GDM1 (cell line): ENCODE data around the gene NR3C2.

Experiments
- DNase-seq: peaks from one replicate; lab custom pipeline; 2025; lab: John Stamatoyannopoulos, UW

The NR3C2 gene

DNA sequence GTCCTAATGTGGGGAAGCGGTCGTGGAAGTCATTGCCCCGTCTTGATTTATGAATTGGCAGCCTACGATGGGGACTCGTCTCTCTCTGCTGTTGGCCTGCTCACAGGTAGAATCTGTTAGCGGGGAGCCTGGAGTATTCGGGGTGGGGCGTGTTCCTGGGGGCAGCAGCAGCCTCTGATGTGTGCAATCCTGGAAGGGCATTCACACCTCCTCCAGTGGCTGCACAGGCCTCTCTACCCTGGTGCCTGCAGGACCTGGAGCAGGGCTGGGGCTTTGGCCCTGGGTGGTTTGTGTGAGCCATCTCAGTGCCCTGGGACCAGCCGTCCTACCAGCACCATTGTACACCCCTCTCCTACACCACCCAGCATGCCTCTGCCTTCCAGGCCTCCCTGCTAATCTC lies 369.4 kb downstream of the NR3C2 start:
- DNase-seq, result no peak

DNA sequence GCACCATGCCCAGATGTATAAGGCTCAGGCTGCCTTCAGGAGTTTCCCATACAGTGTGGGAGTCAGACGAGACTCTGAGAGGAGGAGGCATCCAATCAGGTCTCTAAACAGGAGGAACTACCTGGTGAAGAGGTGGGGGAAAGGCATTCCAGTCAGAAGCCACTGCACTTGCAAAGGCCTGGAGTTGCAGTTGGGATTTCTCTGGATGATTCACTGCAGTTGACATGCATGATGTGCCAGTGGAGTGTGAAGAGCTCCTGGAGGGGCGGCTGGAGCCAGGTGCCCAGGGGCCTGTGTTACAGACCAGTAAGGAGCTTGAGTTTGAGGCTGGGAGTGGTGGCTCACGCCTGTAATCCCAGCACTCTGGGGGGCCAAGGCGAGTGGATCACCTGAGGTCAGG lies 371.2 kb downstream of the NR3C2 start:
- no peak for DNase-seq

- DNase-seq, result no peak
Measured at GRCh38 chr4:148069895-148070178, 372.4 kb downstream of the NR3C2 start.

DNA sequence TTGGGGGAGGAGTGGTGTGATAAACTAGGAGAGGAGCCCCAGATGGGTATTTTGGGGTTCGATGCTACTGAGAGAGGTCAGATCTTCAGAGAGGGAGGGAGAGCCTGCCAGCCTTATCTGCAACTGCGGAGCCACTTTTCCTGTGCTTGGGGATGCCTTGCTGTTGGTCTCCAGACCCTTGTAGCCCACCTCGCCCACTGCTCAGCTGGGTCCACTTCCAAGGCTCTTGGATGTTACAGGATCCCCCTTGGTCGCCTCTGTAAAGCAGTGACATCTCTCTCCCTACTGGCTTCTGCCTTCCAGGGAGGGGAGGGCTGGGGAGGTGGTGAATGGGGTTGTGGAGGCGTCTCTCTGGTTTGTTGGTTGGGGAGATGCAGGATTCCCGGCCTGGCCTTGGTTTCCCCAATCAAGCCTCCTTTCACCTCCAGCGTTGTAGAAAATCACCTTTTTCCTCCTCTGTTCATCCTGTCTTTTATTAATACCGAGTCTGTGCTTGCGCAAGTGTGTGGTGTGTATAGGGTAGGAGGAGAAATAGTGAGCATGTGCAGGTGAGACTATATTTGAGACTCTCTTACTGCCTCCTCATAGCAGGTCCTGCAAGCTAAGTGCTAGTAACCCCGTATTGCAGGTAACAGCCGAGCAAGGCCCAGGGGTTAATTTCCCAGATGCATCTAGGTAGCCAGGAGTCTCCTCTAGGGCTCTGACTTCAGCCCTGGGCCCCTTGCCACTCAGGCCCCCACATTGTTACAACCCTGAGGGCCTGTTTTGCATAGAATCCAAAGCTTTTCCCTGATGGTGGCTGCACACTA lies 372.9 kb downstream of the NR3C2 start:
- DNase-seq, result no peak

GRCh38 chr4:148068065-148068911 lies 373.9 kb downstream of the NR3C2 start:
- no peak for DNase-seq

DNA sequence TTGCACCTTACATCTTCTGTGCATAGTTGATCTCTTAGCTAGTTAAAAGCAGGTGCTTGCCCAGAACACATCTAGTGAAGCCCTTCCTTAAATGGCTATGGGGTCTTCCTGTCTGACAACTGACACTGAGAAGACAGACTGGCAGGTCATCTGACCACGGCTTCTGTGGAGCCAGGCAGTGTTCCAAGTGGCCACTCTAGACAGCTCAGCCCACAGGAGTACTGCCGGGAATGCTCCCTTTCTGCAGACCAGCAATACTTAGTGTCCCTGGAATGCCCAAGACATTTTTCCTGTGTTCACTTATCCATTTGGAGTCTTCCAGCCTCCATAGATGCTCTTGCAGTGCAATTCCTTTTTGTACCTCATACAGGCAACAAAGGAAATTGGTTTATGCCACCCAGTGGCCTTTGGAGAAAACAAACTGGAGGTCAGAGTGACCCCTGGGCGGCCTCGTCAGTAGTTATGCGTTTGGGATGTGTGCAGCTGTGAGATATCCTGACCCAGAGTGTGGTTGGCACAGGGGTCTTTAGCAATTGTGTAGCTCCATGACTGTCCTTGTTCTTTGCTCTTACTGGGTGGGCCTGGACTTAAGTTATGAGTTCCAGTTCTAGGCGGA lies 374.8 kb downstream of the NR3C2 start:
- no peak for DNase-seq

GRCh38 chr4:148065075-148065474 lies 377.1 kb downstream of the NR3C2 start:
- DNase-seq, result no peak

GRCh38 chr4:148064451-148064850 lies 377.8 kb downstream of the NR3C2 start:
- DNase-seq, result no peak

DNA sequence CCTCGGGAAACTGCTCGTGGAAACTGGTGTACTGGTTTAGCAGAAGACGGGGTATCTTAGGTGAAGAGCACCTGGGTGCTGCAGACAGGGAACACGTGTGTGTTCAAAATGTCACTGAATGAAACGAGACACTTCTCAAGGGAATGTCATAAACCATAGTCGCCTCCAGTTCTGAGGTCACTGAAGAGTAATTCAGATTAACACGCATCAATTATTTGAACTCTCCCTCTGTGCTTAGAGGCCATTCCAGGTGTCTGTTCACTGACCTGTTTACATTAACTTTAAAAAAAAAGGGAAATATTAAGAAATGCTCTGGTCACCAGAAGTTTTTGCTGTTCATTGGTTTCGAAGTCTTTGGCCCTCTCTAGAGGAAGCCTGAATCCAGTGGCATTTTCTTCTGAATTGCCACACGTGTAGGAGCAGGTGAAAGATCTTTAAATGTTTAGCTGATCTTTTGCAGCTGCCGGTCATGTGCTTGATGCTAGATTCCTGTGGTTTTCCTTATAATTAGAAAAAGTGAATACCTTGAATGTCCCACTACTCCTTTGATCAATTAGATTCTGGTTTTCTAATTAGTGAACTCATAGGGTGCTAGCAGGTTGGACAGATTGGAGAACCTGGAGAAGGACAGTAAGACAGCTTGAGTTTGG lies 379.8 kb downstream of the NR3C2 start:
- DNase-seq, result no peak

- no peak for DNase-seq
Measured at GRCh38 chr4:148061795-148062194, 380.4 kb downstream of the NR3C2 start.

DNA sequence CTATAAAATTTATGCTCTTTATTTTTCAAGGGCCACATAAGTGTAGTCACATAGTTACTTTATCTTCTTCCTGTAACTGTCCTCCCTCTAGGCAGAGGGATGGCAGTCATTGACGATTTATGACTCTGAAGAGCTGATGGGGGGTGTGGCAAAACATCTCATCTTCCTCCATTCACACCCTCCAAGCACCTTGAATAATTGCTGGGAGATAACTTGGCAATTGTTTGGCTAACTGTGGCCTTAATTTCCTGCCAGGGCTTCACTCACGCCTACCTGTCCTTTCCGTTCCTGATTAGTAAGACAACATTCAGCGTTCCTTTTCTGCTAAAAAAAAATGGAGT lies 381.1 kb downstream of the NR3C2 start:
- DNase-seq, result no peak

DNA sequence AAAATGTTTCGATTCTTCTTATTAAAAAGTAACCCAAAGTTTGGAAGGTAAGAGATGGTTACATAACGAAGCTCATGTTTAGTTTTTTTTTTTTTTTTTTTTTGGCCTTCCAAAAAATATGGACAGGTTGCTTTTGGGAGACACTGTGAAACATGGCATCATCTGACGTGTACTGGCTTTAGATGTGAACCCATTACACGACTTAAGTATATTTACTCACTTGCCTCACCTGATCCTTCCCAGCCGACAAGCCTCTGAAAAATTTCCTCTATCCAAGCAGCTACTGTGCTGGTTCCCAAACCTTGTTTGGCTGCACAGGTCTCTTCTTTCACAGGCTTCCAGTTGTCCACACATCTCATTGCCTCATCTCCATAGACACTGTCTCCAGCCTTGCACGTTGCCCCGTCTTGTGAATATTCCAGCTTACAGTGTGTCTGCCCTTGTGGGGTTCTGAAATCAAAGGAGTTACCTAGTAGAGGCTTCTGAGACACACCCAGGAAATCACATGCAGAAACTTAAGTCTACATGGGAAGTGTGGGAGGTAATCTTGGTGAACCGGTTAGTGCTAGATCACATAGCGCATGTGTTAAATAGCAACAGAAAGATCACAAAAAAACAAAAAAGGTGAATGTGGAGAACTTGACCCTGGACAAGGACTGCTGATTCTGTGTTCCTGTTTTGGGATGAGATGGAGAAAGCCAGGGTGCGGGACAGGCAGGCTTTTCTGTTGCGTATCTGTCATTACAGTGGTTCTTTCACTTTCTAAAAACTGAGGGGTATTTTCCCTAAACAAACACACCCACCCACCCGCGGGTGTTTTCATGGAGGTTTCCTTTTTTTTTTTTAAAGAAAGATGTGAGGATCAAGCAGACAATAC lies 381.7 kb downstream of the NR3C2 start:
- DNase-seq, result no peak

- DNase-seq, result no peak
Measured at GRCh38 chr4:148059617-148060180, 382.5 kb downstream of the NR3C2 start.

DNA sequence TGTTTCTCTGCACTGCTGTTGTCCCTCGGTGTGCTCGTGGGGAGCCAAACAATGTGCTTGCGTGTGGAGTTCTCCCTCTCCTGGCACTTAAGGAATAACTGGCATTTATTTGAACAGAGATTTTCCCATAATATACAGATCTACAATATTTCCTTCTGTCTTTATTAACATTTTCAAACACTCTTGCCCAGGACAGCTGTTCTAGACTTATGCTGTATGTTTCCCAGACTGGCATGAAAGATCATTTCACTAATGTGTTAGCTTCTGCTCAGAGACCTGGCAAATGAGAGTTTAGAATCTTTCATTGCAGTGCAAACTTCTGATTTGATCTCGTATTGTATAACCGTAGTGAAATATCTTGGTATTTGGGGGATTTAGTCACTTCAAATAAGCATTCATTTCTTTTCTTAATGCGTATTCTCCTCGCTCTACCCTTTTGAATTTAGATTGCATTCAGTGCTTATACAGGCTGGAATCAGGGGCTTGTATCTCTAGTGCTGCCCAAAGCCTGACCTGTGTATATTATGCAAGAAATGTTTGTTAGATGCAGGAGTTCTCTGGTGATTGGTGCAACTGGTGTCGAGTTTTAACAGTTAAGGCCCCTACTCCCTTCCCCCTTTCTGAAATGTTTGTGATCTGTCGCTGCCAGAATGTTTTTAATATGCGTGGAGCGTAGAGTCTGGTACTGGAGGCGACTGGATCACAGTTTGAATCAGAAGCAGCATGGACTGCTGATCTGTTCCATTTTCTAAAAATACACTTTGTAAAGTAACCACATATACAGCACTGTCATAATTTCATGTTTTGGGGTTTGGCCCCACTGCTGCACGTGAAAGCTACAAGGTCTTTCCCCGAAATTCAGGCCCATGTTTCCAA lies 384.0 kb downstream of the NR3C2 start:
- no peak for DNase-seq

DNA sequence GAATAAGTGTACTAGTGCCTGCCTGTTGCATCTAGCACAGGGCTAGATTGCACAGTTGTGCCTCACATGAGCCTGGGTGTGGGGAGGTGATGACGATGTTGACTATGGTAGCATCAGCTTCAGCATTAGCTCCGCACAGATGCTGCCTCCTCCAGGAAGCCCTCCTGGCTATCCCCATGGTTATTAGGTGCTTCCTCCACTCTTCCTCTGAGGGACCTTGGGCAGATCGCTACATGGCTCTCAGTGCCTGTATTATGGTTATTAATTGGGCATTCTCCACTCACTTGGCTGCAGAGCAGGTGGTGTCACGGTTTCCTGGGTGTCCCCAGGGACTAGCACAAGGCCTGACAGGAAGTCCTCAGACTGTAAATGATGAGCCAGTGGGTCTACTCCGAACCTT lies 384.7 kb downstream of the NR3C2 start:
- no peak for DNase-seq

DNA sequence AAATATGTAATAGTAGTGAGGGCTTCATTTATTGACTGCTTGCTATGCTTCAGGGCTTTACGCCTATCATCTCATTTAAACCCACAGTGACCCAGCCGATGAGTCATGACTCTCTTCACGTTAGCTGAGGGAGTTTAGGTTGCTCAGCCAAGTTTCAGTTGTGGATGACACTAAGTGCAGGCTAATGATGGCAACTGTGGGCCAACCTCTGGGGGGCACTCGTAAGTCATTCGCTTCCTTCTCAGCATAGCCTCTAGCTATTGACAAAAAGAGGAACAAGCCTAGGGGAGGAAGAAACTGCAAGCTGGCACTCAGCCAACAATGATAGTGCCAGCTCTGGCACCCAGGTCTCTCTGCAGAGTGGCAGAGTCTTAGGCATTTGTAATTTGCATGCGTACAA lies 385.3 kb downstream of the NR3C2 start:
- peak; percentile 81 for DNase-seq

- DNase-seq, result no peak
Measured at GRCh38 chr4:148055844-148056243, 386.4 kb downstream of the NR3C2 start.

DNA sequence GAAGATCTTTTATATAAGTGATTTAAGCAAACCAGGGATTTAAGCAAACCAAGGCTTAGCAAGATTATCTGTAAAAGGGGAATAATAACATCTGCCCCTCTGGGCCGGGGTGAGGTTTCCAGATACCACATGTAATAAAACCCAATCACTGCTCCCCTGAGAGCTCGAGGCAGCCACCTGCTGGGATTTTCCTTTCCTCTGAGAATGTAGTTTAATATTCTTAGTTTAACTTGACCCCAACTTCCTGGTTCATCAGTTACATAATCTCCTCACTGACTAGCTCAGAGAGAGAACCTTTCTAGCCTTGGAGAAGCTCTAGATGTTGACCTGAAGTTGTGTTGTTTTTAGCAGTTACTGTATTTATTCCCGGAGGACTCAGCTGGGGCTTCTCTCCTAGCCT lies 387.9 kb downstream of the NR3C2 start:
- no peak for DNase-seq

DNA sequence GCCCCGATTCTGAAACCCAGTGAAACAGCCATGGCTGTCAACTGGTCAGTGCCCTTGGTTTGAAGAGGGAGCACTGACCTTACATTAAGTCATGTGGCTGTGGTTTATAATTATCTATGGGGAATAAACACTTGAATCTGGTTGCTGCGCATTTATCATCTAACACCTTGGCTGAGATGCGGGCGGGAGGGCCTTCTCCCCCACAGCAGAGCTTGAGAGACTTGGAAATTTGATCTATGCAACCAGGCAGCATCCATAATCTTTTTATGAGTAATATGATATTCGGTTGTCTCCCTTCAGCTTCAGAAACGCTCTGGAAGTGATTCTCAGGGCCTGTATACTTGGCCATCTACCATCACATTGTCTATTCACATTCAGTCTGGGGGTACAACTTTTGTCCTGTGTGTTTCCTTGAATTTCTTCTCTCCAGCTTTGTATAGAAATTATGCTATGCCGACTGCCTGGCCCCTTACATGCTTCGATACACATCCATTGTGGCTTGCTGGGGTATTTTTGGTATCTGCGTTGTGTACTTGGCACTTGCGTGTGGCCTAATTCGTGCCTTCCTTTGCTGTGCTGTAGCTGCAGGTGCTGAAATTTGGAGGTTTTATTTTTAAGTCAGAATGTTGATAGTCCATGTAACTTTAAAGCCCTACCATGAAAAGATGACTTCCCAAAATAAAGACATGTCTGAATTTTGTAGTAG lies 388.8 kb downstream of the NR3C2 start:
- DNase-seq, result no peak

DNA sequence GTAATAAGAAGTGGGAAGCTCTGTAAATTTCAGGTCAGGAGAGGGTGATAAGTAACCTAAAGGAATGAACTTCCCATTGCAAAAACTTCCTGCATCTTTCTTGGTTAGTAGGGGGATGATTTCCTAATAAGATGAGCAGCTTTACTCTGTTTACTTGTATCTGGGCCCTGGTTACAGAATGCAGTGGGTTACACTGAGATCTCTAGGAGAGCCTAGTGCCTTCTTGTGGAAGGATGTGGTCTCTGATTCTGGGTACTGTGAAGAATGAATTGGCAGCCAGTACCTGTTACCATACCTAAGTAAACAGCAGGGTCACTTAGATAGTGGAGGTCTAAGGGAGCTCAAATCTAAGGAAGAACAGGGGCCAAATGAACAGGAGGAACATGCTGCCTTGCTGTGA lies 389.8 kb downstream of the NR3C2 start:
- no peak for DNase-seq
